Naive B cell (primary cell): ENCODE results near the gene C20orf141. TPM values are rescaled to one million over a fixed set of nuclear protein-coding genes. Genes with fewer than 3 reads are reported as not detected.
"Not testable (repeated sequence)": the region's sequence is repeated elsewhere in the genome, so short reads cannot be mapped to it uniquely, and the experiment has no call there.

Source experiments
- ATAC-seq, 2 donors: fragments of 150-1000 bp; cut with Tn5 transposase; 2 replicates each; pipeline ENCODE4 v1.10.0; 2021; ENCODE audit warnings: low read depth in 2 of 2, mild to moderate bottlenecking in 2 of 2, moderate library complexity in 2 of 2
- DNase-seq: peaks from one replicate; pipeline ENCODE4 v3.0.0; 2022
- H3K27ac Mint-ChIP-seq, 6 donors: one replicate each; pipeline ENCODE4 v1.8.0; 2020 to 2022; ENCODE audit warnings: mild to moderate bottlenecking in 6 of 6, mixed read lengths in 6 of 6, moderate library complexity in 5 of 6, inconsistent platforms in 2 of 6
- H3K27me3 Mint-ChIP-seq, 3 donors: one replicate each; pipeline ENCODE4 v1.8.0; 2021 to 2022; ENCODE audit warnings: mixed read lengths in 3 of 3, mild to moderate bottlenecking in 1 of 3
- H3K36me3 Mint-ChIP-seq, 2 donors: one replicate each; pipeline ENCODE4 v1.8.0; 2020 to 2022; ENCODE audit warnings: mixed read lengths in 2 of 2, inconsistent platforms in 1 of 2, mild to moderate bottlenecking in 1 of 2
- H3K4me1 Mint-ChIP-seq, 3 donors: one replicate each; pipeline ENCODE4 v1.8.0; 2020 to 2022; ENCODE audit warnings: mixed read lengths in 3 of 3, inconsistent platforms in 1 of 3, mild to moderate bottlenecking in 1 of 3, moderate library complexity in 1 of 3
- H3K4me3 Mint-ChIP-seq, 8 donors: one replicate each; pipeline ENCODE4 v1.8.0; 2020 to 2022; ENCODE audit warnings: mild to moderate bottlenecking in 8 of 8, mixed read lengths in 8 of 8, moderate library complexity in 8 of 8, inconsistent platforms in 2 of 8
- H3K9me3 Mint-ChIP-seq, 7 donors: one replicate each; pipeline ENCODE4 v1.8.0; 2020 to 2022; ENCODE audit warnings: mixed read lengths in 7 of 7, mild to moderate bottlenecking in 5 of 7, inconsistent platforms in 2 of 7, moderate library complexity in 1 of 7
- polyA plus RNA-seq, 6 donors: library from polyadenylated mRNA; unstranded; fragments of 300-500 nt; fragmentation: Illumina TruSeq; gene quantifications; one replicate each; pipeline ENCODE4 v1.2.3, GENCODE V29; 2021; ENCODE audit warnings: low read depth in 6 of 6

The C20orf141 gene
- polyA plus RNA-seq, 6 donors from 2014 or later = not detected

DNA sequence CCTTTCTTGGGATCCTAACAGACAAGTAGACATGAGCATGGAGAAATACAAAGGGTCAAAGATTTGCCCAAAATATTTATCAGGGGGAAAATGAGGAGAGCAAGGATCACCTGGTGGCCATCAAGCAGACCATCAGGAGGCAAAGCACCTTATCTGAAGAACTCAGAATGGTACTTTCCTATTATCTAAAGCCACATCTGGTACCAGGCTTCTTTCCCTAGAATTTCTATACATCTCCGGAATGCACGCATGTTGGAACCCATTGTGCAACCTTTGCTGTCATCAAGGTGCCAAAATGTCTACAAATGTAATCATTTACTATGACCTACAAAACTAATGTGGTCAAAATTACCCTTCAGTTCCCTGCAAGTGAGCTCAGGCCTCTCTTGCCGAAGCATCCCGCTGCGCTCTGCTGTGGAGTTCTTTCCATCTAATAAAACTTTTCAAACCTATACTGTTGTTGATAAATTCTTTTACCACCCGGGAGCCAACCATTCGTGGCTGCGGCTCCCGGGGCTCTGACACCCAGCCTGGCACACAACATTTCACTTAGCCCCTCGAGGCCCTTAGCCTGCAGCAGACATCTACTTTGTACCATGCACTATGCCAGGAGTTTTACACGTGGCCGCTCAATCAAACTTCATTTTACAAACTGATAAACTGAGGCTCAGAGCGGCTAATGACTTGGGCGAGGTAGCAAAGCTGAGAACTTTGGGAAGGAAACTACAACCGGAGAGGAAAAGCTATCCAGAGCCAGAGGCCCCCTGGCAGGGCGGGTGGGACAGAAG lies 10.6 kb upstream of the C20orf141 start:
- Mint-ChIP-seq H3K27ac (no peak overlapping the region), H3K4me3 (peak overlapping the region in 1 of 8 donors; percentile 12), H3K9me3 (peaks cover 0 to 6% (median 0%) of the 10 kb centered on the region in 7 donors), H3K4me1 (peaks cover 19 to 28% (median 26%) of the 10 kb centered on the region in 3 donors), H3K27me3 (peaks cover 57 to 79% (median 72%) of the 10 kb centered on the region in 3 donors), H3K36me3 (peaks cover 0 to 6% of the 10 kb centered on the region in 2 donors)
- ATAC-seq (no peak), DNase-seq (no peak)

GRCh38 chr20:2804852-2805688 lies 9.7 kb upstream of the C20orf141 start:
- peaks cover 0 to 2% of the 10 kb centered on the region in 2 donors for H3K36me3 Mint-ChIP-seq
- no peak overlapping the region for H3K4me3 Mint-ChIP-seq
- ATAC-seq = no peak
- H3K27ac Mint-ChIP-seq = no peak overlapping the region
- H3K9me3 Mint-ChIP-seq = peaks cover 0 to 6% (median 0%) of the 10 kb centered on the region in 7 donors
- H3K4me1 Mint-ChIP-seq = peaks cover 11 to 20% (median 17%) of the 10 kb centered on the region in 3 donors
- no peak for DNase-seq
- H3K27me3 Mint-ChIP-seq = peaks cover 55 to 73% (median 67%) of the 10 kb centered on the region in 3 donors

DNA sequence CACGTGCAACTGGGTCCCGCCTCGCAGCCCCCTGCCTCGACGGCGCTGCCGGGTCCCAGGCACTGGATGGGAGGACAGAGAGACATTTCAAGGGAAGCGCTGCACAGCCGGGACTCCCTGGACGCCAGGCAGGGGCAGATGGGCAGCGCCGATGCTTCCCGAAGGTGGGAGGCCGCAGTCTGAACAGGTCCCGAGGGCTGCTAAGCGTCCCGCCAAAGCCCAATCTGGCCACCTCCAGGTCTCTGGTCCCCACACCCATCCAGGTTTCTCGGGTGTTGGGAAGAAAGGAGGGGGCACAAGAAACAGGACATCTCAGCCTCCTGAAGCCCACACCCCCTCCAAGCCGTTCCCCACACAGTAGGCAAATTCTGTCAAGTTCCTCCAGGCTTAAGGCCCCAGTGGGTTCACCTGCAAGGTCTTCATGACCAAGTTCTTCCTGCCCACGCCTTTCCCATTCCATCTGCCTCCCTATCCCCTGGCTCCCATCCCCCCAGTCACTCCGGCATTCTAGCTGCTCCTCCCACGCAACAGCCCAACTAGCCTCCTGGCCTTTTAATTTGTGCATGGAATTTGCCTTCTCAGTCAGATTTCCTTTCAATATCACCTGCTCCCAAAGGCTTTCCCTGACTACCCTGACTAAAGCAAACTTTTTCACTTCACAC lies 9.0 kb upstream of the C20orf141 start:
- H3K27me3 Mint-ChIP-seq = peaks cover 51 to 67% (median 61%) of the 10 kb centered on the region in 3 donors

DNA sequence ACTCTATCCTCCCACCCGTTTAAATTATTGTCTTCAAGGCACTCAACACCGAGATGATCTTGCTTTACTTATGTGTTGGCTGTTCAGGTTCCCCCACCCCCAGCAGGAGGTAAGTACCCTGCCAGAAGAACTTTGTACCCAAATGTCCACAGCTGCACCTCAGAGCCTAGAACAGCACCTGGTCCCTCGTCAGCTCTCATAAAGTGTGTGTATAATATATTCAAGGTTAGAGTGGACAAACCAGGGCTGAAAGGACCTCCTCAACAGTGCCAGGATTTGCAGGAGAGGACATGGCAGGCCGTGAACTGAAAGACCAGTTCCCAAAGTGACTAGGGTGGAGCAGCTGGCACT lies 8.5 kb upstream of the C20orf141 start:
- Mint-ChIP-seq H3K36me3 (peaks cover 0 to 3% of the 10 kb centered on the region in 2 donors), H3K27ac (no peak overlapping the region), H3K27me3 (peaks cover 49 to 67% (median 61%) of the 10 kb centered on the region in 3 donors), H3K4me1 (peaks cover under 1 to 8% (median 8%) of the 10 kb centered on the region in 3 donors), H3K4me3 (no peak overlapping the region), H3K9me3 (peaks cover 0 to 11% (median 5%) of the 10 kb centered on the region in 7 donors)
- ATAC-seq (no peak), DNase-seq (no peak)

More for the DNA sequence above, 9.0 kb upstream of the C20orf141 start:
- Mint-ChIP-seq H3K4me3 (no peak overlapping the region), H3K4me1 (peaks cover 6 to 13% (median 13%) of the 10 kb centered on the region in 3 donors), H3K36me3 (no peaks in the 10 kb centered on the region), H3K27ac (no peak overlapping the region), H3K9me3 (peaks cover 0 to 7% (median under 1%) of the 10 kb centered on the region in 7 donors)
- DNase-seq = no peak
- no peak for ATAC-seq

- Mint-ChIP-seq H3K4me3 (no peak overlapping the region), H3K9me3 (peaks cover 0 to 17% (median 8%) of the 10 kb centered on the region in 7 donors), H3K27ac (no peak overlapping the region), H3K27me3 (peaks cover 49 to 71% (median 63%) of the 10 kb centered on the region in 3 donors), H3K36me3 (peaks cover 0 to 10% of the 10 kb centered on the region in 2 donors), H3K4me1 (peaks cover 0 to 5% (median 3%) of the 10 kb centered on the region in 3 donors)
- ATAC-seq (no peak), DNase-seq (no peak)
Measured at GRCh38 chr20:2807019-2807418, 7.8 kb upstream of the C20orf141 start.

DNA sequence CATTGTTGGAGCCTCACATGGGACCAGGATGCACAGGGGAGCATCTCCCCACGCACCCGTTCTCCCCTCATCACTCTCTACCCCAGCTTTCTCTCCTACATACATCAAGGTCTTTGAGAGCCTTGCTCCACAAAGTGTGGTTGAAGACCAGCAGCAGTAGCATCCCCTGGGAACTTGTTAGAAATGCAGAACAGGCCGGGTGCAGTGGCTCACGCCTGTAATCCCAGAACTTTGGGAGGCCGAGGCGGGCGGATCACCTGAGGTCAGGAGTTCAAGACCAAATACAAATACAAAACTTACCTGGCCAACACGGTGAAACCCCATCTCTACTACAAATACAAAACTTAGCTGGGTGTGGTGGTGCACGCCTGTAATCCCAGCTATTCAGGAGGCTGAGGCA lies 6.9 kb upstream of the C20orf141 start:
- peaks cover 0 to 17% of the 10 kb centered on the region in 2 donors for H3K36me3 Mint-ChIP-seq
- not testable (repeated sequence) for ATAC-seq, DNase-seq, H3K4me1 Mint-ChIP-seq, H3K4me3 Mint-ChIP-seq, H3K27ac Mint-ChIP-seq
- peaks cover 5 to 24% (median 11%) of the 10 kb centered on the region in 7 donors for H3K9me3 Mint-ChIP-seq
- peaks cover 46 to 71% (median 64%) of the 10 kb centered on the region in 3 donors for H3K27me3 Mint-ChIP-seq

DNA sequence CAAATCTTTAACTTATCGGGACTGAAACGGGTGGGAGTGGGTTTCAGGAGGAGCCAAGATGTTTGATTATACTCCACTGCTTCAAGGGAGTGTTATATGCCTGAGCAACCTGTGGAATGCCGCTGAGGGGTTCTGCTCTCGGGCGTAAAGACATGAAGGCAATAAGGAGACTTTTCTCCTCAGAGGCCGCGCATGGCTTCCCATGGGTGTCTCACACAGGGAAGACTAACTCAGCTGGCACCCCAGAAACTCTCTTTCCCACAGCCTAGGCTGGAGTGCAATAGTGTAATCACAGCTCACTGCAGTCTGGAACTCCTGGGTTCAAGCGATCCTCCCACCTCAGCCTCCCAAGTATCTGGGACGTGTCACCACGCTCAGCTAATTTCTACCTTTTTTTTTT lies 5.1 kb upstream of the C20orf141 start:
- H3K9me3 Mint-ChIP-seq = peaks cover 5 to 29% (median 15%) of the 10 kb centered on the region in 7 donors
- DNase-seq = no peak
- no peak for ATAC-seq
- peaks cover 0 to 5% (median 0%) of the 10 kb centered on the region in 3 donors for H3K4me1 Mint-ChIP-seq
- no peak overlapping the region for H3K27ac Mint-ChIP-seq
- no peak overlapping the region for H3K4me3 Mint-ChIP-seq
- H3K27me3 Mint-ChIP-seq = peaks cover 51 to 76% (median 67%) of the 10 kb centered on the region in 3 donors
- H3K36me3 Mint-ChIP-seq = peaks cover 0 to 17% of the 10 kb centered on the region in 2 donors

DNA sequence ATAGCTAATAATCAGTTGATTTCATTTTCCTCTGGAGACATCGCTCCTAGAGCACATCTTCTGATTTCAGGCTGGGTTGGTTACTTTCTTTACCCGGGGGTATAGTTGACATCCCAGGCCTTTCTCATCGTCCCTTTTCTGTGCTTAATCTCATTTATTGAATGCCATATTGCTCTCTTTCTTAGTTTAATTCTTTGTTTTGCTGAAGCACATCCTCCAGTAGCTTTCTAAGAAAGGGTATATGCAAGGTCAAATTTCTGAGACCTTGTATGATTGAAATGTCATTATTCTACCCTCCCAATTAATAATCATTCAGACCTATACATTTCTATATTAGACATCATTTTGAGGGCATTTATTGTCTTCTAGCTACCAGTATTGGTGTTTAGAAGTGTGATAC lies 2.6 kb upstream of the C20orf141 start:
- Mint-ChIP-seq H3K9me3 (peaks cover 5 to 29% (median 15%) of the 10 kb centered on the region in 7 donors), H3K27ac (no peak overlapping the region), H3K4me3 (no peak overlapping the region), H3K36me3 (peaks cover 0 to 17% of the 10 kb centered on the region in 2 donors), H3K4me1 (no peaks in the 10 kb centered on the region), H3K27me3 (peaks cover 40 to 70% (median 69%) of the 10 kb centered on the region in 3 donors)
- ATAC-seq (no peak), DNase-seq (no peak)

GRCh38 chr20:2814076-2814475 lies 711 bp upstream of the C20orf141 start:
- no peak overlapping the region for H3K4me3 Mint-ChIP-seq
- peaks cover 0 to 17% of the 10 kb centered on the region in 2 donors for H3K36me3 Mint-ChIP-seq
- H3K4me1 Mint-ChIP-seq = no peaks in the 10 kb centered on the region
- ATAC-seq = no peak
- peaks cover 28 to 81% (median 61%) of the 10 kb centered on the region in 3 donors for H3K27me3 Mint-ChIP-seq
- H3K27ac Mint-ChIP-seq = peak overlapping the region in 1 of 6 donors; percentile 53
- H3K9me3 Mint-ChIP-seq = peaks cover 5 to 25% (median 12%) of the 10 kb centered on the region in 7 donors
- DNase-seq = no peak

- no peak overlapping the region for H3K27ac Mint-ChIP-seq
- ATAC-seq (no peak), DNase-seq (no peak)
- peaks cover 31 to 89% (median 67%) of the 10 kb centered on the region in 3 donors for H3K27me3 Mint-ChIP-seq
- peaks cover 0 to 8% (median 3%) of the 10 kb centered on the region in 3 donors for H3K4me1 Mint-ChIP-seq
- peaks cover 0 to 25% of the 10 kb centered on the region in 2 donors for H3K36me3 Mint-ChIP-seq
- no peak overlapping the region for H3K4me3 Mint-ChIP-seq
- peaks cover 5 to 25% (median 12%) of the 10 kb centered on the region in 7 donors for H3K9me3 Mint-ChIP-seq
Measured at GRCh38 chr20:2815242-2815900, 584 bp downstream of the C20orf141 start.

- Mint-ChIP-seq H3K27ac (peak within 1 kb of the TSS in 1 of 6 donors; percentile 73), H3K4me3 (no peak within 1 kb of the TSS), H3K9me3 (peaks cover 5 to 22% (median 12%) of the 10 kb centered on the region in 7 donors), H3K27me3 (peaks cover 27 to 90% (median 69%) of the 10 kb centered on the region in 3 donors), H3K36me3 (peaks cover 0 to 25% of the 10 kb centered on the region in 2 donors), H3K4me1 (peaks cover 0 to 9% (median 3%) of the 10 kb centered on the region in 3 donors)
- DNase-seq = no peak
- no peak for ATAC-seq
Measured at GRCh38 chr20:2816030-2816582, 1.3 kb downstream of the C20orf141 start, which contains the start of gene TMEM239. TMEM239 (plus strand) TSS chr20:2816364; CDS start chr20:2816555, 191 bp downstream.
